GM23248 (cell line): Measurements from ENCODE around the gene LHX1. TPM values are rescaled to one million over a fixed set of nuclear protein-coding genes. Genes with fewer than 3 reads are reported as not detected.

Experiments
- DNase-seq: peaks from one replicate; pipeline ENCODE4 v3.0.0-alpha.2; 2015
- H2AFZ ChIP-seq: fragments of 200-600 bp; sonication (generic); 2 replicates; pipeline ENCODE4 v1.6.1; 2016; ENCODE audit warnings: antibody characterized with exemption
- H3F3A ChIP-seq: fragments of 200-600 bp; sonication (generic); 2 replicates; pipeline ENCODE4 v1.6.1; 2016; ENCODE audit warnings: mild to moderate bottlenecking, antibody characterized with exemption, mixed run types; ENCODE audit not compliant: insufficient read depth
- H3K27ac ChIP-seq: fragments of 200-600 bp; sonication (generic); 2 replicates; pipeline ENCODE4 v1.5.1; 2016; ENCODE audit warnings: mild to moderate bottlenecking
- H3K27me3 ChIP-seq: fragments of 200-600 bp; sonication (generic); replicated peaks from 2 replicates; pipeline ENCODE4 v1.6.1; 2016; ENCODE audit warnings: mild to moderate bottlenecking; ENCODE audit not compliant: insufficient read depth
- H3K36me3 ChIP-seq: fragments of 200-600 bp; sonication (generic); 2 replicates; pipeline ENCODE4 v1.6.1; 2016; ENCODE audit warnings: low read depth, mild to moderate bottlenecking
- H3K4me1 ChIP-seq: fragments of 200-600 bp; sonication (generic); 2 replicates; pipeline ENCODE4 v1.6.1; 2016; ENCODE audit warnings: mild to moderate bottlenecking; ENCODE audit not compliant: insufficient read depth
- H3K4me2 ChIP-seq: fragments of 200-600 bp; sonication (generic); one replicate; pipeline ENCODE4 v1.6.1; 2016; ENCODE audit warnings: mild to moderate bottlenecking; ENCODE audit not compliant: unreplicated experiment
- H3K4me3 ChIP-seq: fragments of 200-600 bp; sonication (generic); 2 replicates; pipeline ENCODE4 v1.5.1; 2016; ENCODE audit warnings: mild to moderate bottlenecking
- H3K79me2 ChIP-seq: fragments of 200-600 bp; sonication (generic); 2 replicates; pipeline ENCODE4 v1.6.1; 2016; ENCODE audit warnings: mild to moderate bottlenecking; ENCODE audit not compliant: insufficient read depth
- H3K9ac ChIP-seq: fragments of 200-600 bp; sonication (generic); 2 replicates; pipeline ENCODE4 v1.6.1; 2016; ENCODE audit warnings: mild to moderate bottlenecking
- H3K9me2 ChIP-seq: fragments of 200-600 bp; sonication (generic); 2 replicates; pipeline ENCODE4 v1.6.1; 2016; ENCODE audit warnings: mixed run types, mild to moderate bottlenecking, moderate library complexity; ENCODE audit not compliant: insufficient read depth
- H3K9me3 ChIP-seq: fragments of 200-600 bp; sonication (generic); one replicate; pipeline ENCODE4 v1.6.1; 2017; ENCODE audit warnings: low read depth
- H4K20me1 ChIP-seq: fragments of 200-600 bp; sonication (generic); 2 replicates; pipeline ENCODE4 v1.6.0; 2016; ENCODE audit not compliant: insufficient read depth
- EZH2 ChIP-seq: fragments of 200-600 bp; sonication (generic); IDR thresholded peaks from 2 replicates; pipeline ENCODE4 v1.6.1; 2018; ENCODE audit warnings: antibody characterized with exemption, mild to moderate bottlenecking; ENCODE audit not compliant: insufficient read depth, poor library complexity, severe bottlenecking
- EZH2phosphoT487 ChIP-seq: fragments of 200-600 bp; sonication (generic); IDR thresholded peaks from 2 replicates; pipeline ENCODE4 v1.6.1; 2018; ENCODE audit warnings: antibody characterized with exemption, moderate library complexity, mild to moderate bottlenecking, low read depth; ENCODE audit not compliant: insufficient read depth
- WGBS, 2 experiments: methylation state at CpG; one replicate each; pipeline ENCODE4 v1.1.6; 2015 to 2017; ENCODE audit warnings: low lambda C conversion rate in 2 of 2, low coverage in 1 of 2; ENCODE audit errors: missing lambda C conversion rate in 2 of 2; 5-methylcytosine and 5-hydroxymethylcytosine counted together
- in situ Hi-C: fragments of 300-500 bp; cut with MboI; formaldehyde crosslinking; loops from 2 replicates; pipeline ENCODE4 v1.15.0; 2020
- polyA plus RNA-seq: library from polyadenylated mRNA; unstranded; fragments of >200 nt; fragmentation: Nextera tagmentation; extraction: Ambion mirVana; gene quantifications from 2 replicates; pipeline ENCODE4 v1.2.1, GENCODE V29; 2016
- total RNA-seq: library from RNA; depleted of rRNA; stranded (reverse); fragments of >200 nt; shearing (Covaris generic); gene quantifications from 2 replicates; pipeline ENCODE4 v1.2.3, GENCODE V29; 2014

LHX1 gene
- total and polyA plus RNA-seq, 2 experiments from 2014 or later, result not detected

DNA sequence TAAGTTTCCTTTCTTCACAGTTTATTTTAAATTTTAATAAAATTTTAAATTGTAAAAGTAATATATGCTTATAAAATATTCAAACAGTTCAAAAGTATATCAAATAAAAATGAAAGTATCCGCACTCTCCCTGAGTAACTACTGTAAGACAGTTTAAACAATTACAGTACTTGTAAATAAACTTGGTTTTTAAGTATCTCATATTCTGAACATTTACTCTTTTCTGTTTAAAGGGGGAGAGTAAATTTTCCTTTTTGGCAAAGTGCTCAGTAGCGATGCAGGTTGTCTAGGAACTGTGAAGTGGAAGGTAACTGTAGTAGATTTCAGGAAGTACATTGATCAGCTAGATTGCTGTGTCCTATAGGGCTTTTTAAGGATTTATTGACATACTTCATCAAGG is 40.3 kb downstream of the LHX1 start:
- Histone ChIP-seq H3K4me1 (peaks cover 13% of the 10 kb centered on the region; the same call in 1 of the 2 replicates), H3K27ac (no peak overlapping the region), H3K4me2 (no peak overlapping the region), H3K9ac (no peak overlapping the region), H3F3A (no peaks in the 10 kb centered on the region), H3K4me3 (no peak overlapping the region), H3K9me2 (no peaks in the 10 kb centered on the region), H4K20me1 (no peaks in the 10 kb centered on the region; the same call in 1 of the 2 replicates), H3K36me3 (no peaks in the 10 kb centered on the region), H3K79me2 (peaks cover 72% of the 10 kb centered on the region), H2AFZ (no peak overlapping the region), H3K9me3 (no peaks in the 10 kb centered on the region), H3K27me3 (no peaks in the 10 kb centered on the region)
- no peak for DNase-seq
- TF ChIP-seq EZH2phosphoT487, result no peak
- no peak for TF ChIP-seq EZH2
- in situ Hi-C loops, result no loop called here
- 99% methylated on average over 2 of the region's 2 CpGs for WGBS, 2 experiments

DNA sequence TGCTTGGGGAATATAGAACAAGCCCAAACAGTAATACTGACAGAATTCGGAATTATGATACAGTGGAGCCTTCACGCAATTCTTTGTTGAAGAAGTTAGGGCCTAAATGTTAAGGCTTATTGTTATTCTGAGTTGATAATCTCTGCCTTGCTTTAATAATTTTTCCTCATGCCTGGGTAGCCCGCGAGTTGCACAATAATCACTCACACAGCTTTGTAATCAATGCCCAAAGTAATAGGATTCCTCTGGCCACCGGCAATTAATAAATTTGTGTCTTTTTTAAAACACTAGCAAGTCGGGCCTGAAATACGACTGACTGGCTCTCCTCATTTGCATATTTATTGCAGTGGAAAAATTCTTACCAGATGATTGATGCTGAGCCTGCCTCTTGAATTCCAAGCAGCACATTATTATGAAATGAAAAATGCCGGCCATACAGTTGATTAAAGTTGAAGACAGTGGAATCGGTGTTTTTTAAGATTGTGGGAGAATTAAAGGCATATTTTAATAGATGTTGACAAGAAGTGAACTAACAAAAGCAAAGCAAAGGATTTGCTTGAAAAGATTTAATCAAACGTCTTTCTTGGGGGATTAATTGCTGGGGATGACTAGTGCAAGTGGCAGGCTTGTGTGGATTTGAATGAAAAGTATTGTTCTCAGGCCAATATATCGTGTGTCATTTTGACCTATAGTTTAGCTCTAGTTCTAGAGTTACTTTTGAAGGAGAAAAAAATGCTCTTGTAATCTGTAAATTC is 41.7 kb downstream of the LHX1 start:
- 43 to 46% methylated on average over 11 of the region's 11 CpGs for WGBS, 2 experiments
- Histone ChIP-seq H4K20me1 (no peaks in the 10 kb centered on the region; the same call in 1 of the 2 replicates), H3F3A (no peaks in the 10 kb centered on the region), H3K27me3 (no peaks in the 10 kb centered on the region), H3K4me3 (no peak overlapping the region), H3K27ac (no peak overlapping the region), H3K4me1 (peaks cover 13% of the 10 kb centered on the region; the same call in 1 of the 2 replicates), H3K9me2 (no peaks in the 10 kb centered on the region), H2AFZ (no peak overlapping the region), H3K9ac (no peak overlapping the region), H3K9me3 (no peaks in the 10 kb centered on the region), H3K79me2 (peaks cover 72% of the 10 kb centered on the region), H3K4me2 (peak overlapping the region; percentile 0), H3K36me3 (no peaks in the 10 kb centered on the region)
- DNase-seq, result peak; percentile 43
- TF ChIP-seq EZH2, result no peak
- TF ChIP-seq EZH2phosphoT487, result no peak
- in situ Hi-C loops, result no loop called here

GRCh38 chr17:36979565-36979941 is 42.3 kb downstream of the LHX1 start:
- Histone ChIP-seq H3K79me2 (peaks cover 66% of the 10 kb centered on the region), H3K4me2 (no peak overlapping the region), H3K27ac (no peak overlapping the region), H3K27me3 (no peaks in the 10 kb centered on the region), H4K20me1 (no peaks in the 10 kb centered on the region; the same call in 1 of the 2 replicates), H3K36me3 (no peaks in the 10 kb centered on the region), H3K9me2 (no peaks in the 10 kb centered on the region), H2AFZ (no peak overlapping the region), H3K4me3 (no peak overlapping the region), H3K9ac (no peak overlapping the region), H3F3A (no peaks in the 10 kb centered on the region), H3K9me3 (no peaks in the 10 kb centered on the region), H3K4me1 (peaks cover 13% of the 10 kb centered on the region; the same call in 1 of the 2 replicates)
- TF ChIP-seq EZH2phosphoT487 (no peak), EZH2 (no peak)
- 83 to 87% methylated on average over 4 of the region's 4 CpGs for WGBS, 2 experiments
- DNase-seq, result no peak
- in situ Hi-C loops, result no loop called here

GRCh38 chr17:36980280-36980761 is 43.0 kb downstream of the LHX1 start:
- DNase-seq, result peak; percentile 2
- no peak overlapping the region for H3K27ac ChIP-seq
- H3K9ac ChIP-seq, result no peak overlapping the region
- no peaks in the 10 kb centered on the region for H3K9me3 ChIP-seq
- in situ Hi-C loops, result no loop called here
- H3K4me2 ChIP-seq, result no peak overlapping the region
- WGBS, 2 experiments, result 46 to 59% methylated on average over 2 of the region's 2 CpGs
- H3K9me2 ChIP-seq, result no peaks in the 10 kb centered on the region
- H3K4me1 ChIP-seq, result peaks cover 13% of the 10 kb centered on the region; the same call in 1 of the 2 replicates
- TF ChIP-seq EZH2 (no peak), EZH2phosphoT487 (no peak)
- H3K36me3 ChIP-seq, result no peaks in the 10 kb centered on the region
- no peaks in the 10 kb centered on the region for H3K27me3 ChIP-seq
- peaks cover 58% of the 10 kb centered on the region for H3K79me2 ChIP-seq
- H4K20me1 ChIP-seq, result no peaks in the 10 kb centered on the region; the same call in 1 of the 2 replicates
- H3K4me3 ChIP-seq, result no peak overlapping the region
- no peaks in the 10 kb centered on the region for H3F3A ChIP-seq
- H2AFZ ChIP-seq, result no peak overlapping the region
